Breast epithelium (tissue), 4 donors: ENCODE data around the gene ZNF213. TPM values are rescaled to one million over a fixed set of nuclear protein-coding genes. Genes with fewer than 3 reads are reported as not detected.

Source experiments
- DNase-seq, 2 donors: peaks; one replicate each; pipeline ENCODE4 v3.0.0-alpha.2; 2019; ENCODE audit warnings: low spot score in 2 of 2
- H3K27ac ChIP-seq, 2 donors: fragments of 200-600 bp; sonication (generic) in 1 of 2; one replicate each; pipeline ENCODE4 v1.5.1; 2016 to 2019; ENCODE audit warnings: mild to moderate bottlenecking in 1 of 2
- H3K27me3 ChIP-seq, 2 donors: fragments of 200-600 bp; sonication (generic) in 1 of 2; one replicate each; pipeline versions ENCODE4 v1.5.1 to v1.6.0; 2017 to 2019; ENCODE audit warnings: control low read depth in 1 of 2, mild to moderate bottlenecking in 1 of 2
- H3K36me3 ChIP-seq: fragments of 200-600 bp; one replicate; pipeline ENCODE4 v1.5.1; 2019
- H3K4me1 ChIP-seq, 2 donors: fragments of 200-600 bp; sonication (generic); one replicate each; pipeline ENCODE4 v1.5.1; 2016 to 2019; ENCODE audit warnings: control low read depth in 1 of 2
- H3K4me3 ChIP-seq, 3 donors: fragments of 200-600 bp; sonication (generic); 1 replicate in 2 of 3; 2 replicates in 1 of 3; pipeline ENCODE4 v1.5.1; 2016 to 2019; ENCODE audit warnings: mild to moderate bottlenecking in 3 of 3, moderate library complexity in 2 of 3
- H3K9me3 ChIP-seq, 2 donors: fragments of 200-600 bp; sonication (generic) in 1 of 2; one replicate each; pipeline ENCODE4 v1.5.1; 2016 to 2019; ENCODE audit warnings: control low read depth in 1 of 2
- POLR2A ChIP-seq: fragments of 450-650 bp; IDR thresholded peaks from one replicate; pipeline ENCODE4 v1.6.1; 2016; ENCODE audit warnings: antibody characterized with exemption, mild to moderate bottlenecking, moderate library complexity
- POLR2AphosphoS5 ChIP-seq, 3 donors: sonication (generic); formaldehyde crosslinking; IDR thresholded peaks; one replicate each; pipeline ENCODE4 v1.6.1; 2017; ENCODE audit warnings: antibody characterized with exemption in 3 of 3
- intact Hi-C: fragments of 100-400 bp; cut with DNase I; formaldehyde crosslinking; loops from one replicate; pipeline ENCODE4 v1.15.1; 2023; ENCODE audit warnings: low total_unique reads
- total RNA-seq, 3 donors: library from RNA; depleted of rRNA; stranded (reverse); fragments of >200 nt; gene quantifications; one replicate each; pipeline ENCODE4 v1.1.0, GENCODE V29; 2016
- TF ChIP-seq, protein P1 (sequence below), 3 donors: fragments of 450-650 bp; IDR thresholded peaks; one replicate each; pipeline ENCODE4 v1.5.1; 2016 to 2017; ENCODE audit warnings: antibody characterized with exemption in 3 of 3, mild to moderate bottlenecking in 3 of 3, moderate library complexity in 3 of 3

Gene ZNF213
- total RNA-seq, 3 donors from 2014 or later = 4.0 to 5.6 (median 5.6) TPM

DNA sequence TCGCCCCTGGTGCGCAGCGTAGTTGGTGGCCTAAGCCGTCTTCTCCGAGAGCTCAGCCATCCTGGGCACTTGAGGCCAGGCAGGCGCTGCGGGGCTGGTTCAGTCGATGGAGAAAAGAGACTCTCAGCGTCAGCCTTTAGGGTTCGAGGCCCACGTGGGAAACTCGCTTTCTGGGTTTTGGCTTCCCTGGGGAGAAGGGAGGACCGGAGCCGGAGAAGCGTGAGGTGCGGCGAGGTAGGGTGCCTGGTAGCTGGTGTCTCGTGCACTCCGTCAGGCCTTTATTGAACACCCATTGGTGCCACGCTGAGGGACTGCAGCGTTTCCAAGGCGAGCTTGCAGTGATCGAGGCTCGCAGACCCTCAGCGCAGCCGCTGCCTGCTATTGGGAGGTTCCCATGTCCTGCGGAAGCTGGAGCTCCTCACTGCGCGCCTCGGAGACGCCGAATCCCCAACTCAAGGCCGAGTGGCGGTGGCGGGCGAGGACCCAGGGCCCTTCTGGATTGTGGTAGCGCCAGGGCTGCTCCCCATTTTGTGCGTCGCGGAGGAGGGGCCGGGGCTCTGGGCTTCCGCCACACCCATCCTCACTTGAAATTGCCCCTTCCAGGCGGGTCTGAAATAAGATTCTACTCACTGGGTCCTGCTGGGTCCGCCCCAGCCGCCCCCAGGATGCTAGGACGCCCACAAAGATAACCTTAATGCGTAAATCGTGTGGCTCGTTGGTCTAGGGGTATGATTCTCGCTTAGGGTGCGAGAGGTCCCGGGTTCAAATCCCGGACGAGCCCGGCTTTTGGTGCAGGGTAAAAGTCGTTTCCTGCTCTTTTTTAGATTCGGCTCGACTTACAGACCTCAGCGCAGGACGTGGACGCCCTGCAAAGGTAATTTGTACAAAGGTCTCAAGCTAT is 54.3 kb downstream of the ZNF213 start:
- TF ChIP-seq POLR2A = no peak
- TF ChIP-seq, protein P1, sequence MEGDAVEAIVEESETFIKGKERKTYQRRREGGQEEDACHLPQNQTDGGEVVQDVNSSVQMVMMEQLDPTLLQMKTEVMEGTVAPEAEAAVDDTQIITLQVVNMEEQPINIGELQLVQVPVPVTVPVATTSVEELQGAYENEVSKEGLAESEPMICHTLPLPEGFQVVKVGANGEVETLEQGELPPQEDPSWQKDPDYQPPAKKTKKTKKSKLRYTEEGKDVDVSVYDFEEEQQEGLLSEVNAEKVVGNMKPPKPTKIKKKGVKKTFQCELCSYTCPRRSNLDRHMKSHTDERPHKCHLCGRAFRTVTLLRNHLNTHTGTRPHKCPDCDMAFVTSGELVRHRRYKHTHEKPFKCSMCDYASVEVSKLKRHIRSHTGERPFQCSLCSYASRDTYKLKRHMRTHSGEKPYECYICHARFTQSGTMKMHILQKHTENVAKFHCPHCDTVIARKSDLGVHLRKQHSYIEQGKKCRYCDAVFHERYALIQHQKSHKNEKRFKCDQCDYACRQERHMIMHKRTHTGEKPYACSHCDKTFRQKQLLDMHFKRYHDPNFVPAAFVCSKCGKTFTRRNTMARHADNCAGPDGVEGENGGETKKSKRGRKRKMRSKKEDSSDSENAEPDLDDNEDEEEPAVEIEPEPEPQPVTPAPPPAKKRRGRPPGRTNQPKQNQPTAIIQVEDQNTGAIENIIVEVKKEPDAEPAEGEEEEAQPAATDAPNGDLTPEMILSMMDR (IDR thresholded peaks at IDR 0.05) = no peak
- TF ChIP-seq POLR2AphosphoS5 (IDR thresholded peaks at IDR 0.05) = no peak
- peak overlapping the region in 2 of 3 donors; percentile 8 to 50 for H3K4me3 ChIP-seq

GRCh38 chr16:3189869-3190268 is 55.0 kb downstream of the ZNF213 start:
- Histone ChIP-seq H3K36me3 (no peaks in the 10 kb centered on the region), H3K27ac (no peak overlapping the region)
- intact Hi-C loops = no loop called here

More for the DNA sequence above, 54.3 kb downstream of the ZNF213 start:
- Histone ChIP-seq H3K27ac (no peak overlapping the region), H3K4me1 (peaks cover 0 to 5% of the 10 kb centered on the region in 2 donors), H3K27me3 (peaks cover 17 to 97% of the 10 kb centered on the region in 2 donors), H3K36me3 (no peaks in the 10 kb centered on the region), H3K9me3 (no peaks in the 10 kb centered on the region)
- intact Hi-C loops = no loop called here
- DNase-seq = no peak

DNA sequence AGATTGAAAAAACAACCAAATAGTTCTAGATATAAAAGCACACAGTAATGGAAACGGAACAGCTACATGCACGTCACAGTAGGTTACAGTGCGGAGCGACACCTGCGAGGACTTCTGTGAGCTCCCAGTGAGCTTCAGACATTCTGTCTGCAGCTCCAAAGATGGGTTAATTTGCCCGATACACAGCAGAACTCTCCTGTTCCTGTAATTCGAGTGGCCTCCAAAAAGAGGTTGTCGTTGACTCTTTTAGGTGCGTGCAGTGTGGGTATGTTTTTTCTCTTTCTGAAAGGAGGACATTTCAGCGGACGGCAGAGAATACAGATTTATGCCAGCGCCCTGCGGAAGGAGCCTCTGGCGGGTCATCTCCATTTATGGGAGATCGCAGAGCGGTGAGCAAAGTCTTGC is 56.1 kb downstream of the ZNF213 start:
- H3K9me3 ChIP-seq = no peaks in the 10 kb centered on the region
- TF ChIP-seq POLR2A (no peak), POLR2AphosphoS5 (IDR thresholded peaks at IDR 0.05) (no peak)
- TF ChIP-seq, protein P1 (IDR thresholded peaks at IDR 0.05) = no peak
- peaks cover 0 to 5% of the 10 kb centered on the region in 2 donors for H3K4me1 ChIP-seq
- no peak overlapping the region for H3K4me3 ChIP-seq
- no peak overlapping the region for H3K27ac ChIP-seq
- no peaks in the 10 kb centered on the region for H3K36me3 ChIP-seq
- intact Hi-C loops = no loop called here
- H3K27me3 ChIP-seq = peaks cover 17 to 99% of the 10 kb centered on the region in 2 donors
- DNase-seq = no peak

More at GRCh38 chr16:3189869-3190268, 55.0 kb downstream of the ZNF213 start:
- H3K9me3 ChIP-seq = no peaks in the 10 kb centered on the region
- peaks cover 0 to 5% of the 10 kb centered on the region in 2 donors for H3K4me1 ChIP-seq
- TF ChIP-seq, protein P1 (IDR thresholded peaks at IDR 0.05) = no peak
- TF ChIP-seq POLR2AphosphoS5 (IDR thresholded peaks at IDR 0.05) (no peak), POLR2A (no peak)
- H3K27me3 ChIP-seq = peaks cover 17 to 97% of the 10 kb centered on the region in 2 donors
- no peak overlapping the region for H3K4me3 ChIP-seq
- DNase-seq = no peak

Other genes starting within 250 kb of the ZNF213 start
- gene FLYWCH1, start 223.1 kb upstream of the ZNF213 start, total RNA-seq = 10 to 100 TPM; 28.0 to 30.9 (median 28.2) TPM
- gene KREMEN2, start 170.8 kb upstream of the ZNF213 start, total RNA-seq = under 1 TPM in 1 of 3 donors, not detected in 2; 0.33 TPM
- gene PAQR4, start 165.7 kb upstream of the ZNF213 start, total RNA-seq = 1 to 10 TPM; 2.0 to 4.0 (median 3.7) TPM
- 1 to 10 TPM in 1 of 3 donors, under 1 TPM in 2; 0.66 to 1.4 (median 0.73) TPM for gene PKMYT1, start 154.6 kb upstream of the ZNF213 start, total RNA-seq
- under 1 TPM in 1 of 3 donors, not detected in 2; 0.15 TPM for gene CLDN9, start 122.1 kb upstream of the ZNF213 start, total RNA-seq
- gene CLDN6, start 116.8 kb upstream of the ZNF213 start, total RNA-seq = not detected
- 10 to 100 TPM in 2 of 3 donors, 1 to 10 TPM in 1; 6.9 to 74.1 (median 36.7) TPM for gene TNFRSF12A, start 114.7 kb upstream of the ZNF213 start, total RNA-seq
- 10 to 100 TPM in 2 of 3 donors, 1 to 10 TPM in 1; 8.8 to 26.5 (median 17.3) TPM for gene HCFC1R1, start 111.1 kb upstream of the ZNF213 start, total RNA-seq
- 10 to 100 TPM; 15.5 to 26.1 (median 18.4) TPM for gene THOC6, start 111.0 kb upstream of the ZNF213 start, total RNA-seq
- gene BICDL2, start 98.1 kb upstream of the ZNF213 start, total RNA-seq = 10 to 100 TPM in 2 of 3 donors, not detected in 1; 31.5 to 50.1 TPM
- 1 to 10 TPM in 1 of 3 donors, under 1 TPM in 2; 0.59 to 1.1 (median 0.98) TPM for gene MMP25, start 88.5 kb upstream of the ZNF213 start, total RNA-seq
- gene IL32, start 69.4 kb upstream of the ZNF213 start, total RNA-seq = 10 to 100 TPM in 2 of 3 donors, 1 to 10 TPM in 1; 9.1 to 17.0 (median 12.0) TPM
- gene ZSCAN10, start 35.7 kb upstream of the ZNF213 start, total RNA-seq = not detected
- gene ZNF205, start 22.4 kb upstream of the ZNF213 start, total RNA-seq = 10 to 100 TPM; 12.5 to 18.9 (median 13.4) TPM
- gene OR1F1, start 53.2 kb downstream of the ZNF213 start, total RNA-seq = not detected
- gene ZNF200, start 100.1 kb downstream of the ZNF213 start, total RNA-seq = 10 to 100 TPM in 1 of 3 donors, 1 to 10 TPM in 2; 3.5 to 11.1 (median 9.2) TPM
- 1 to 10 TPM in 2 of 3 donors, under 1 TPM in 1; 0.66 to 5.6 (median 1.8) TPM for gene MEFV, start 121.6 kb downstream of the ZNF213 start, total RNA-seq
- 10 to 100 TPM; 38.2 to 55.8 (median 47.9) TPM for gene ZNF263, start 148.5 kb downstream of the ZNF213 start, total RNA-seq
- gene TIGD7, start 170.4 kb downstream of the ZNF213 start, total RNA-seq = 10 to 100 TPM in 1 of 3 donors, 1 to 10 TPM in 2; 5.2 to 11.4 (median 7.0) TPM
- 10 to 100 TPM; 19.4 to 58.2 (median 37.0) TPM for gene ZNF75A, start 170.5 kb downstream of the ZNF213 start, total RNA-seq
- under 1 TPM in 1 of 3 donors, not detected in 2; 0.29 TPM for gene OR2C1, start 220.9 kb downstream of the ZNF213 start, total RNA-seq